Stimulated activated naive CD8-positive, alpha-beta T cell treated with anti-CD3 and anti-CD28 coated beads, Interleukin-15, amount 100 ng/mL, for 72 hours (primary cell): Measurements from ENCODE around the gene PRSS57.

Source experiments
- ATAC-seq: fragments of 150-1000 bp; cut with Tn5 transposase; 2 replicates; pipeline ENCODE4 v1.10.0; 2021; ENCODE audit warnings: mild to moderate bottlenecking, moderate library complexity
- DNase-seq, 2 donors: peaks; one replicate each; pipeline ENCODE4 v3.0.0; 2021 to 2022
- H3K27ac Mint-ChIP-seq, 2 donors: one replicate each; pipeline ENCODE4 v1.8.0; 2022; ENCODE audit warnings: mild to moderate bottlenecking in 2 of 2, mixed read lengths in 2 of 2, moderate library complexity in 2 of 2
- H3K27me3 Mint-ChIP-seq: one replicate; pipeline ENCODE4 v1.8.0; 2022; ENCODE audit warnings: mixed read lengths
- H3K4me1 Mint-ChIP-seq: one replicate; pipeline ENCODE4 v1.8.0; 2022; ENCODE audit warnings: mild to moderate bottlenecking, mixed read lengths
- H3K4me3 Mint-ChIP-seq, 2 donors: one replicate each; pipeline ENCODE4 v1.8.0; 2022; ENCODE audit warnings: mild to moderate bottlenecking in 2 of 2, mixed read lengths in 2 of 2, moderate library complexity in 1 of 2
- H3K9me3 Mint-ChIP-seq, 2 donors: one replicate each; pipeline ENCODE4 v1.8.0; 2022; ENCODE audit warnings: mixed read lengths in 2 of 2

PRSS57 gene

DNA sequence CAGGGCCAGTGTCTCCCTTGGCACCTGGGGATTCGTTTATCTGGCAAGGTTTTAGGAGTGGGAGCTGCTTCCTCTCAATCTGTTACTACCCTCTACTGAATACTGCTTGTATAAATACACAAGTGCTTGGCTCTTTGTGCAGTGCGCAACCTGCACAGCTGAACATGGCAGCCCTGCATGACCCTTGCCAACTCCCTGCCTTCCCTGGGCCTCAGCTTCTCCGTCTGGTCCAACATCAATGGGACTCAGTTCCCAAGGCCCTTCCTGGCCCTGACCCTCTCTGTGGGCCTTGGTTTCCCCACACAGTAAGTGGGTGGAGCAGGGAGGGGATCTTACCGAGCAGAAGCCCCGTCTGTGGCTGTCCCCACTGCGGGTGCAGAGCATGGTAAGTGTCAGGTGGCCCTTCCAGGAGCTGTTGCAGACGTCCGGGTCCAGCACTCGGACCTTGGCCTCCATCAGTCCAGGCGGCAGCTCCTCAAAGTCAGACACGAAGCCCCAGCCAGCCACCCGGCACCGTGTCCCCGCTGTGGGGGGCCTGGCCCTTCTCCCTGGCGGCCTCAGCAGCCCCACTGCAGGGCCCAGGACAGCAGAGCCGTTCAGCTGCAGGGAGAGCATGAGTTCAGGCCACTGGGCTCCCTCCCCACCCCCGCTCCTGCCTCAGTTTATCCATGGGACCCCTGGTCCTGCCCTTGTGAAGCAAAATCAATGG lies 8.5 kb downstream of the PRSS57 start:
- H3K27ac Mint-ChIP-seq: no peak overlapping the region
- H3K9me3 Mint-ChIP-seq: no peaks in the 10 kb centered on the region
- ATAC-seq: no peak
- H3K4me1 Mint-ChIP-seq: peaks cover under 1% of the 10 kb centered on the region
- H3K4me3 Mint-ChIP-seq: no peak overlapping the region
- H3K27me3 Mint-ChIP-seq: no peaks in the 10 kb centered on the region
- no peak for DNase-seq

DNA sequence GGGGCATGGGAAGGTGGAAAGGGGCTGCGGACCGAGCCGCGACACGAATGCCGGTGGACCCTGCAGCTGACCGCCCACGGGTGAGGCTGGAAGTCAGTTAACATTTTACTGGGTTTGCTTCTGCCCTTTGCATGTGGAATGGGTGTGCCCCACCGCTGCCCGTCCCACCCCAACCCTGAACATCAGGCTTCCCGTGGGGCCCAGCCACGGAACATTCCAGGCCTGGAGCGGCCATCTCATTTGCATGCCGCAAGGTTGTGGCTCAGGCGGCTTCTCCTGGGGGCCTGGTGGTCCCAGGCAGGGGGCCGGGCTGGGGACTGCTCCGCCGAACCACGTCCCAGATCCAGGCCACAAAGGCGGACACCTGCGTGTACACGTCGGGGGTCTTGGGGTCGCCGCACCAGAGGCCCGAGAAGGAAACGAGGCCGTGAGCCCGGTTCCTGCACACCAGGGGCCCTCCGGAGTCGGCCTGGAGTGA lies 9.8 kb downstream of the PRSS57 start:
- Mint-ChIP-seq H3K4me3 (no peak overlapping the region), H3K27ac (no peak overlapping the region), H3K4me1 (peaks cover 8% of the 10 kb centered on the region)

GRCh38 chr19:682678-683320 lies 12.5 kb downstream of the PRSS57 start:
- Mint-ChIP-seq H3K27me3 (no peaks in the 10 kb centered on the region), H3K4me3 (no peak overlapping the region), H3K27ac (no peak overlapping the region), H3K4me1 (peaks cover 14% of the 10 kb centered on the region), H3K9me3 (no peaks in the 10 kb centered on the region)
- ATAC-seq (no peak), DNase-seq (no peak)

More for the DNA sequence above, 9.8 kb downstream of the PRSS57 start:
- ATAC-seq (no peak), DNase-seq (no peak)
- H3K27me3 Mint-ChIP-seq: no peaks in the 10 kb centered on the region
- H3K9me3 Mint-ChIP-seq: no peaks in the 10 kb centered on the region

GRCh38 chr19:681029-682019 lies 13.9 kb downstream of the PRSS57 start:
- H3K27me3 Mint-ChIP-seq: no peaks in the 10 kb centered on the region
- H3K4me1 Mint-ChIP-seq: peaks cover 14% of the 10 kb centered on the region
- H3K9me3 Mint-ChIP-seq: no peaks in the 10 kb centered on the region
- peak overlapping the region; percentile 86 to 88 for H3K4me3 Mint-ChIP-seq
- peak overlapping the region; percentile 98 to 99 for H3K27ac Mint-ChIP-seq
- ATAC-seq: no peak
- peak in 1 of 2 donors; percentile 51 for DNase-seq

DNA sequence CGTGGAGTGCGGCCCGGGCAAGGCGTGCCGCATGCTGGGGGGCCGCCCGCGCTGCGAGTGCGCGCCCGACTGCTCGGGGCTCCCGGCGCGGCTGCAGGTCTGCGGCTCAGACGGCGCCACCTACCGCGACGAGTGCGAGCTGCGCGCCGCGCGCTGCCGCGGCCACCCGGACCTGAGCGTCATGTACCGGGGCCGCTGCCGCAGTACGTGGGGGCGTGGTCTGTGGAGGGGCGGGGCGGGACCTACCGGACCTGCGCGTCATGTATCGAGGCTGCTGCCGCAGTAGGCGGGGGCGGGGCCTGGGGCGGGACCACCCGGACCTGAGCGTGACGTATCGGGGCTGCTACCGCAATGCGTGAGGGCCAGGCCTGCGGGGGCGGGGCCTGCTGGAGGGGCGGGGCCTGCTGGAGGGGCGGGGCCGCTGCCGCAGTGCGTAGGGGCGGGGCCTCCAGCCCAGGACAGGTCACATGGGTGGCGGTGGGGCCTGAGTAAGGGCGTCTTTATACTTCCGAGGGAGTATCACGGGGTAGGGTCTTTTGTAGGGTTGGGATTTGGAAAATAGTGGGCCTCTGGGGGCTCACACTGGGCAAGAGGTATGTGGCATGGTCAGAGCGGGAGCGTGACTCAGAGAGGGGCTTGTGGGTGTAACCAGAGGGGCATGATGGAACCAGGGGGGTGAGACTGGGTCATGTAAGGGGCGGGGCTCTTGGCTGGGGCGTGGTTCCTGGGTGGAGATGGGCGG lies 14.8 kb downstream of the PRSS57 start:
- Mint-ChIP-seq H3K27ac (peak overlapping the region; percentile 98 to 99), H3K4me1 (peaks cover 17% of the 10 kb centered on the region), H3K27me3 (peaks cover 5% of the 10 kb centered on the region), H3K9me3 (no peaks in the 10 kb centered on the region), H3K4me3 (peak overlapping the region; percentile 86 to 88)
- peak; percentile 97 to 99 for DNase-seq
- ATAC-seq: peak; percentile 86

- peak overlapping the region; percentile 74 to 76 for H3K4me3 Mint-ChIP-seq
- no peaks in the 10 kb centered on the region for H3K9me3 Mint-ChIP-seq
- H3K4me1 Mint-ChIP-seq: peaks cover 23% of the 10 kb centered on the region
- peak; percentile 29 for ATAC-seq
- H3K27ac Mint-ChIP-seq: peak overlapping the region in 1 of 2 donors; percentile 59
- peaks cover 13% of the 10 kb centered on the region for H3K27me3 Mint-ChIP-seq
- DNase-seq: peak in 1 of 2 donors; percentile 43
Observed at GRCh38 chr19:679418-680286, 15.6 kb downstream of the PRSS57 start.

DNA sequence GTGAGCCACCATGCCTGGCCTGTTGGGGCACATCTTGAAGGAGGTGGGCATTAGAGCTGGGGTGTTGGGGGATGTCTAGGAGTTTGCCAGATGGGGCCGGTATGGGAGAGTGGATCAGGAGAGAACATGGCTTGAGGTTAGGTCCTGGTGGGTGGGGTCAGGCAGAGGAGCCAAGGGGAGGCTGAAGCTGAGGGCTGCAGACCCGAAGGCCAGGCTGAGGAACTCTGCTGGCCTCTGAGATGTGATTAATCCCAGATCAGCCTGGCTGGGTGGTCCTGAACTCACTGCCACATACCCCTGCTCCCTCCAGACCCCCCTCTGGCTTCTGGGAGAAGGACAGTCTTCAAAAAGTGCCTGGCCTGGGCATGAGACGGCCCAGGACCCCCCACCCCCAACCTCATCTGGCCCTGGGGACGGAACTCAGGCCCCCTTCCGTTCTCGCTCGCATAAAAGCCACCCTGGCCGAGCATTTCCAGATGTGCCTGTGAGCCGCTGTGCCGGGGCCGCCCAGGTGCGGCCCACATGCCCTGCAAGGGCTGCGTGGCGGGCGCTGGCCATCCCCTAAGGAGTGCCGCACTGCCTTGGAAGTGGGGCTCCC lies 16.4 kb downstream of the PRSS57 start:
- H3K4me3 Mint-ChIP-seq: peak overlapping the region; percentile 74 to 76
- H3K27ac Mint-ChIP-seq: peak overlapping the region in 1 of 2 donors; percentile 59
- H3K27me3 Mint-ChIP-seq: peaks cover 18% of the 10 kb centered on the region
- DNase-seq (no peak), ATAC-seq (no peak)
- no peaks in the 10 kb centered on the region for H3K9me3 Mint-ChIP-seq
- peaks cover 23% of the 10 kb centered on the region for H3K4me1 Mint-ChIP-seq

- ATAC-seq (no peak), DNase-seq (no peak)
- Mint-ChIP-seq H3K4me3 (peak overlapping the region in 1 of 2 donors; percentile 19), H3K9me3 (no peaks in the 10 kb centered on the region), H3K27ac (no peak overlapping the region), H3K27me3 (peaks cover 23% of the 10 kb centered on the region), H3K4me1 (peaks cover 23% of the 10 kb centered on the region)
Observed at GRCh38 chr19:677601-678436, 17.4 kb downstream of the PRSS57 start.

DNA sequence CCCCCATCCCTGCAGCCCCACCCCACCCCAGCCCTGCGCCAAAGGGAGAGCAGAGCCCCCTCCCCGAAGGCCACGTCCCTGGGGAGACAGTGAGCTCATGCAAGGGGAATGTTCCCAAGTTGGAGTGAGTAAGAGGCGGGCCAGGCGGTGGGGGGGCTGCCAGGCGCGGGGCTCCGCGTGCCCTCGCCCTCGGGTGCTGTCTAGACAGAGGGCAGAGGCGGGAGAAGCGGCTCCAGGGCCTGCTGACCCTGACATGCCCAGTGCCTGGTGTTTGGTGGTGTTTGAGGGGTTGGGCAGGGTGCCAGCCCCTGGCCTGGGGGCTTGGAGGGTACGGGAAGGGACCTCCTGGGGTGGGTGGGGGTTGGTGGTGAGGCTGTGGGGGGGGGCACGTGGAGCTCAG lies 18.1 kb downstream of the PRSS57 start:
- DNase-seq (no peak), ATAC-seq (no peak)
- H3K4me1 Mint-ChIP-seq: peaks cover 23% of the 10 kb centered on the region
- H3K27ac Mint-ChIP-seq: no peak overlapping the region
- H3K4me3 Mint-ChIP-seq: no peak overlapping the region
- peaks cover 23% of the 10 kb centered on the region for H3K27me3 Mint-ChIP-seq
- no peaks in the 10 kb centered on the region for H3K9me3 Mint-ChIP-seq

GRCh38 chr19:676339-677105 lies 18.7 kb downstream of the PRSS57 start, which contains the start of gene FSTL3:
TSS of gene FSTL3 (plus strand) at chr19:676392. CDS start at chr19:676424, 32 bp downstream.
- ATAC-seq (no peak), DNase-seq (no peak)
- no peak within 1 kb of the TSS for H3K27ac Mint-ChIP-seq
- peak within 1 kb of the TSS in 1 of 2 donors; percentile 9 for H3K4me3 Mint-ChIP-seq
- H3K4me1 Mint-ChIP-seq: peaks cover 20% of the 10 kb centered on the region
- H3K27me3 Mint-ChIP-seq: peaks cover 23% of the 10 kb centered on the region
- no peaks in the 10 kb centered on the region for H3K9me3 Mint-ChIP-seq

- Mint-ChIP-seq H3K4me3 (peak overlapping the region in 1 of 2 donors; percentile 9), H3K4me1 (peaks cover 15% of the 10 kb centered on the region), H3K9me3 (no peaks in the 10 kb centered on the region), H3K27me3 (peaks cover 23% of the 10 kb centered on the region), H3K27ac (no peak overlapping the region)
- DNase-seq: no peak
- ATAC-seq: no peak
Observed at GRCh38 chr19:676007-676338, 19.3 kb downstream of the PRSS57 start.

- ATAC-seq (no peak), DNase-seq (no peak)
- Mint-ChIP-seq H3K9me3 (no peaks in the 10 kb centered on the region), H3K4me1 (peaks cover 15% of the 10 kb centered on the region), H3K27ac (no peak overlapping the region), H3K4me3 (no peak overlapping the region), H3K27me3 (peaks cover 25% of the 10 kb centered on the region)
Observed at GRCh38 chr19:674282-675151, 20.7 kb downstream of the PRSS57 start.
